B cell (primary cell): Measurements from ENCODE around the gene EVC.

ENCODE experiments used
- EZH2 ChIP-seq: IDR thresholded peaks from 2 replicates; pipeline ENCODE4 v1.6.1; 2012; ENCODE audit warnings: borderline replicate concordance, low read depth, mild to moderate bottlenecking, moderate library complexity, low read length; ENCODE audit not compliant: insufficient read depth, poor library complexity, severe bottlenecking
- TF ChIP-seq, protein P1 (sequence below): fragments of 200-600 bp; IDR thresholded peaks from one replicate; pipeline ENCODE4 v1.8.0; 2022; ENCODE audit warnings: antibody characterized with exemption, mild to moderate bottlenecking

DNA sequence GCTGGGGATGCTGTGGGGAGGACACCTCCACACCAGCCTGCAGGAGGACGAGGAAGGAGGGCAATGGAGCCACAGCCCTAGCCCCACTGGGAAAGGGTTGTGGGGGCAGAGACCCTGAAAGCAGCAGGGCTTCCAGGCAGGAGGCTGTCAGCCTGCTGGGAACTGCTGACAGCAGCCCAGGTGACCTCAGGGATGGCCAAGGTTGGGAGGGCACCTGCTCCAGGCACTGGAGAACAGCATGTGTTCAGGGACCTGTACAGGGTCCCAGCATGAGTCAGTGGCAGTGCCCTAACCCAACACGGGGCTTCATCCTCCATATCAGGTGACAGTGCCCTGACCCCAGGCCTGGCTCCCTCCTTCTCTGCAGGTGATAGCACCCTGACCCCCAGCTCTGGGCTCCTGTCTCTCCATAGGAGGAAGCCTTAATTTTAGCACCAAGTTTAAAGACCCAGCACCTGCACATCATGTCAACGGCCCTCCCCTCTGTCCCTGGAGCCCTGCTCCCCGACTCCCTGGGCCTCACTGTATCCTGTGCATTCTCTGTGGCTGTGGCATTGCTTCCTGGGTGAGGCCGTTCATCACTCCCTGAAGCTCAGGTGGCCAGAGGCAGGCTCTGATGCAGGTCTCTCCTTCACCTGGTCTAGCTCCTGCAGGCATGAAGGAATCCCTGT is 115.6 kb downstream of the EVC start:
- TF ChIP-seq, protein P1, sequence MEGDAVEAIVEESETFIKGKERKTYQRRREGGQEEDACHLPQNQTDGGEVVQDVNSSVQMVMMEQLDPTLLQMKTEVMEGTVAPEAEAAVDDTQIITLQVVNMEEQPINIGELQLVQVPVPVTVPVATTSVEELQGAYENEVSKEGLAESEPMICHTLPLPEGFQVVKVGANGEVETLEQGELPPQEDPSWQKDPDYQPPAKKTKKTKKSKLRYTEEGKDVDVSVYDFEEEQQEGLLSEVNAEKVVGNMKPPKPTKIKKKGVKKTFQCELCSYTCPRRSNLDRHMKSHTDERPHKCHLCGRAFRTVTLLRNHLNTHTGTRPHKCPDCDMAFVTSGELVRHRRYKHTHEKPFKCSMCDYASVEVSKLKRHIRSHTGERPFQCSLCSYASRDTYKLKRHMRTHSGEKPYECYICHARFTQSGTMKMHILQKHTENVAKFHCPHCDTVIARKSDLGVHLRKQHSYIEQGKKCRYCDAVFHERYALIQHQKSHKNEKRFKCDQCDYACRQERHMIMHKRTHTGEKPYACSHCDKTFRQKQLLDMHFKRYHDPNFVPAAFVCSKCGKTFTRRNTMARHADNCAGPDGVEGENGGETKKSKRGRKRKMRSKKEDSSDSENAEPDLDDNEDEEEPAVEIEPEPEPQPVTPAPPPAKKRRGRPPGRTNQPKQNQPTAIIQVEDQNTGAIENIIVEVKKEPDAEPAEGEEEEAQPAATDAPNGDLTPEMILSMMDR, result no peak
- TF ChIP-seq EZH2, result no peak
